ENCODE results near the gene TRIM38. TPM values are rescaled to one million over a fixed set of nuclear protein-coding genes. Genes with fewer than 3 reads are reported as not detected.

Gene TRIM38
- total and polyA plus RNA-seq, 2 of the 13 experiments (the other 11 are each of a cell fraction or from before 2014, with no cell fraction given): 2.5 to 3.1 TPM

DNA sequence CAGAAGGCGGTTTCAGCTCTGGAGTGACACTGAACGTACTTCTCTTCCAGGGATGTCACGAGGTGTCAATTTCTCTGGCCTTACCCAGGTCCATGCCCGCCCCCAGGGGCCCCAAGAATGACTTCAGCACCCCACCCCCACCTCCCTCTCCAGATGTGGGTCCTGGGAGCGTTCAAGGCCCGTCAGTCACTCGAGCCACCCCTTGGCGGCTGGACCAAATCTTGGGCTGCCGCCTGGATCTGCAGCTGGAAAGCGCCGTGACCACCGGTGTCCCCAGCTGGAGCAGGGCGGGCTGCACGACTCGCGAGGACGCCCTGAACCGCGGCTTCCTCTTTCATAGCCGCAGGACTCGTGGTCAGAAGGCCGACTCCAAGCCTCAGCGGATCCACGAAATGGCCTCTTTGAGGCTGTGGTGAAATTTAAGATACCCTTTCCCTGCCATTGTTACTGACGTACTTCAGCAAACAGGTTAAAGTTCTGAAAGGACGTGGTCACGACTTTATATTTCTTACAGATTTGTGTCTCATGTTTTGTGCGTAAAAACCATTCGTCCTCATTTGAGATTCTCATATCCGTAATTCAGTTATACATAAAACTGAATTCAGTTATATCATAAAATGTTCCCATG lies 29.3 kb downstream of the TRIM38 start (continued):
- TF ChIP-seq, protein P1, sequence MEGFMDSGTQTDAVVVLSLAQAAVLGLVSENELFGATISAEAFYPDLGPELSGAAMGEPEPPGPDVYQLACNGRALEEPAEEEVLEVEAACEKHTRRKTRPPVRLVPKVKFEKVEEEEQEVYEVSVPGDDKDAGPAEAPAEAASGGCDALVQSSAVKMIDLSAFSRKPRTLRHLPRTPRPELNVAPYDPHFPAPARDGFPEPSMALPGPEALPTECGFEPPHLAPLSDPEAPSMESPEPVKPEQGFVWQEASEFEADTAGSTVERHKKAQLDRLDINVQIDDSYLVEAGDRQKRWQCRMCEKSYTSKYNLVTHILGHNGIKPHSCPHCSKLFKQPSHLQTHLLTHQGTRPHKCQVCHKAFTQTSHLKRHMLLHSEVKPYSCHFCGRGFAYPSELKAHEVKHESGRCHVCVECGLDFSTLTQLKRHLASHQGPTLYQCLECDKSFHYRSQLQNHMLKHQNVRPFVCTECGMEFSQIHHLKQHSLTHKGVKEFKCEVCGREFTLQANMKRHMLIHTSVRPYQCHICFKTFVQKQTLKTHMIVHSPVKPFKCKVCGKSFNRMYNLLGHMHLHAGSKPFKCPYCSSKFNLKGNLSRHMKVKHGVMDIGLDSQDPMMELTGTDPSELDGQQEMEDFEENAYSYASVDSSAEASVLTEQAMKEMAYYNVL (CRISPR knock-in tag; IDR thresholded peaks at IDR 0.05; ENCODE audit: borderline replicate concordance): 0 out of 2 replicates have a peak, but pooled peaks have one; percentile 43
- TF ChIP-seq RBM22 (optimal IDR thresholded peaks at IDR 0.05; ENCODE audit: low read length) (peak; percentile 46), ZBTB2 (CRISPR knock-in tag; IDR thresholded peaks at IDR 0.05; ENCODE audit: low read depth) (no peak), ZFX (CRISPR knock-in tag; IDR thresholded peaks at IDR 0.05; ENCODE audit: low read depth) (no peak; the same call in 1 of the 2 replicates), ZNF607 (CRISPR knock-in tag; IDR thresholded peaks at IDR 0.05; ENCODE audit: borderline replicate concordance) (no peak), SP2 (CRISPR knock-in tag; IDR thresholded peaks at IDR 0.05) (no peak), ZNF501 (CRISPR knock-in tag; IDR thresholded peaks at IDR 0.05) (no peak), ZBTB7A (CRISPR knock-in tag; IDR thresholded peaks at IDR 0.05) (peak; percentile 80), SKIL (CRISPR knock-in tag; IDR thresholded peaks at IDR 0.05; ENCODE audit: borderline replicate concordance) (no peak), HCFC1 (IDR thresholded peaks at IDR 0.05; ENCODE audit: low read depth, low read length) (no peak), RXRB (CRISPR knock-in tag; IDR thresholded peaks at IDR 0.05; ENCODE audit: borderline replicate concordance) (no peak), ZSCAN22 (CRISPR knock-in tag; IDR thresholded peaks at IDR 0.05) (no peak; the same call in 1 of the 2 replicates), MLLT10 (CRISPR knock-in tag; IDR thresholded peaks at IDR 0.05) (no peak), ZSCAN29 (CRISPR knock-in tag; conservative IDR thresholded peaks at IDR 0.05) (no peak; the same call in 1 of the 2 replicates), KLF16 (CRISPR knock-in tag; IDR thresholded peaks at IDR 0.05) (no peak), ZNF724P (CRISPR knock-in tag; IDR thresholded peaks at IDR 0.05; ENCODE audit: borderline replicate concordance) (0 out of 2 replicates have a peak, but pooled peaks have one; percentile 17), ZFP36L2 (CRISPR knock-in tag; IDR thresholded peaks at IDR 0.05) (no peak), ARNTL (CRISPR knock-in tag; IDR thresholded peaks at IDR 0.05) (no peak), GTF3A (CRISPR knock-in tag; conservative IDR thresholded peaks at IDR 0.05) (no peak), ARID4A (CRISPR knock-in tag; IDR thresholded peaks at IDR 0.05; ENCODE audit: borderline replicate concordance) (peak; percentile 12)
